Lung (tissue), 12 donors: ENCODE results near the gene TMEM44. TPM values are rescaled to one million over a fixed set of nuclear protein-coding genes. Genes with fewer than 3 reads are reported as not detected.

Experiments used
- ATAC-seq: fragments of 200-7000 bp; cut with Tn5 transposase; one replicate; pipeline ENCODE4 v1.9.1; 2020; ENCODE audit warnings: moderate number of reproducible peaks; ENCODE audit not compliant: insufficient read depth, low FRiP score
- DNase-seq, 3 donors: peaks; one replicate each; pipeline ENCODE4 v3.0.0-alpha.2; 2013 to 2017
- H3K27ac ChIP-seq, 2 donors: one replicate each; pipeline ENCODE4 v1.5.1; 2013; ENCODE audit warnings: mild to moderate bottlenecking in 2 of 2, moderate library complexity in 2 of 2, control low read depth in 1 of 2, inconsistent platforms in 1 of 2, low read depth in 1 of 2, low read length in 1 of 2
- H3K27me3 ChIP-seq, 3 donors: one replicate each; pipeline ENCODE4 v1.5.1; 2013; ENCODE audit warnings: low read length in 2 of 3; ENCODE audit not compliant: control insufficient read depth in 3 of 3, insufficient read depth in 3 of 3
- H3K36me3 ChIP-seq, 4 donors: one replicate each; pipeline ENCODE4 v1.5.1; 2013; ENCODE audit warnings: low read length in 4 of 4, mild to moderate bottlenecking in 1 of 4, moderate library complexity in 1 of 4; ENCODE audit not compliant: control insufficient read depth in 4 of 4, insufficient read depth in 4 of 4
- H3K4me1 ChIP-seq, 5 donors: one replicate each; pipeline ENCODE4 v1.5.1; 2013; ENCODE audit warnings: low read length in 5 of 5, mild to moderate bottlenecking in 2 of 5, moderate library complexity in 1 of 5; ENCODE audit not compliant: control insufficient read depth in 5 of 5, insufficient read depth in 5 of 5
- H3K4me3 ChIP-seq: one replicate; pipeline ENCODE4 v1.5.1; 2013; ENCODE audit warnings: mild to moderate bottlenecking, control low read depth, moderate library complexity
- H3K9ac ChIP-seq, 2 donors: one replicate each; pipeline ENCODE4 v1.5.1; 2013; ENCODE audit warnings: low read length in 2 of 2, control low read depth in 1 of 2; ENCODE audit not compliant: insufficient read depth in 1 of 2
- H3K9me3 ChIP-seq, 4 donors: one replicate each; pipeline ENCODE4 v1.5.1; 2013; ENCODE audit warnings: low read length in 3 of 4, mild to moderate bottlenecking in 1 of 4, moderate library complexity in 1 of 4; ENCODE audit not compliant: control insufficient read depth in 4 of 4, insufficient read depth in 3 of 4
- CTCF ChIP-seq: IDR thresholded peaks from 2 replicates; pipeline ENCODE4 v1.5.1; 2012; ENCODE audit warnings: mild to moderate bottlenecking; ENCODE audit errors: control extremely low read depth, extremely low read depth
- WGBS, 2 donors: extraction: QIAGEN DNeasy Blood & Tissue Kit; methylation state at CpG; one replicate each; pipeline ENCODE4 v1.1.7; 2013; 5-methylcytosine and 5-hydroxymethylcytosine counted together
- polyA plus RNA-seq, 2 donors: library from polyadenylated mRNA; stranded (reverse); fragments of 200-250 nt; gene quantifications; one replicate each; pipeline ENCODE4 v1.2.1, GENCODE V29; 2013
- total RNA-seq, 2 donors: library from RNA; depleted of rRNA in 1 of 2; stranded (reverse); fragments of >200 nt in 1 of 2; gene quantifications; one replicate each; pipeline ENCODE4 v1.2.1, GENCODE V29; 2014 to 2021
- donor health status: control.
- donor health status: control.
- donor health status: Bipolar disorder and iron deficiency.
- donor health status: healthy.
- donor health status: DM: yes; HTN: yes; CAD: no.

Gene TMEM44
- total and polyA plus RNA-seq, 4 donors = 10.4 to 23.5 (median 17.1) TPM

- Histone ChIP-seq H3K9me3 (peaks cover 0 to 2% (median 0%) of the 10 kb centered on the region in 4 donors), H3K4me1 (peaks cover 0 to under 1% (median 0%) of the 10 kb centered on the region in 5 donors), H3K9ac (no peak overlapping the region), H3K4me3 (no peak overlapping the region), H3K27ac (no peak overlapping the region), H3K36me3 (no peaks in the 10 kb centered on the region), H3K27me3 (no peaks in the 10 kb centered on the region)
- DNase-seq (no peak), ATAC-seq (no peak)
- 94 to 98% methylated on average over 8 of the region's 8 CpGs for WGBS, 2 donors
- no peak for TF ChIP-seq CTCF
Observed at GRCh38 chr3:194543550-194543949, 89.7 kb downstream of the TMEM44 start.

- no peak overlapping the region for H3K4me3 ChIP-seq
- 93% methylated on average over 8 of the region's 8 CpGs for WGBS, 2 donors
- no peaks in the 10 kb centered on the region for H3K36me3 ChIP-seq
- DNase-seq (no peak), ATAC-seq (no peak)
- peaks cover 0 to 2% (median 0%) of the 10 kb centered on the region in 4 donors for H3K9me3 ChIP-seq
- TF ChIP-seq CTCF = no peak
- H3K4me1 ChIP-seq = peaks cover 0 to 5% (median 0%) of the 10 kb centered on the region in 5 donors
- H3K9ac ChIP-seq = no peak overlapping the region
- no peak overlapping the region for H3K27ac ChIP-seq
- H3K27me3 ChIP-seq = no peaks in the 10 kb centered on the region
Observed at GRCh38 chr3:194541483-194541882, 91.7 kb downstream of the TMEM44 start.

GRCh38 chr3:194540274-194540905, 92.8 kb downstream of the TMEM44 start:
- H3K9ac ChIP-seq = no peak overlapping the region
- no peak overlapping the region for H3K4me3 ChIP-seq
- ATAC-seq (no peak), DNase-seq (peak in 1 of 3 donors; percentile 38)
- 42 to 62% methylated on average over 8 of the region's 8 CpGs for WGBS, 2 donors
- H3K27me3 ChIP-seq = no peaks in the 10 kb centered on the region
- TF ChIP-seq CTCF = no peak
- no peaks in the 10 kb centered on the region for H3K9me3 ChIP-seq
- no peaks in the 10 kb centered on the region for H3K36me3 ChIP-seq
- H3K4me1 ChIP-seq = peaks cover 0 to 5% (median 0%) of the 10 kb centered on the region in 5 donors
- no peak overlapping the region for H3K27ac ChIP-seq

- no peak for TF ChIP-seq CTCF
- no peak overlapping the region for H3K27ac ChIP-seq
- H3K36me3 ChIP-seq = no peaks in the 10 kb centered on the region
- ATAC-seq (no peak), DNase-seq (no peak)
- H3K27me3 ChIP-seq = no peaks in the 10 kb centered on the region
- no peaks in the 10 kb centered on the region for H3K9me3 ChIP-seq
- peaks cover 0 to 5% (median 0%) of the 10 kb centered on the region in 5 donors for H3K4me1 ChIP-seq
- WGBS, 2 donors = 95 to 96% methylated on average over 3 of the region's 3 CpGs
- H3K9ac ChIP-seq = no peak overlapping the region
- H3K4me3 ChIP-seq = no peak overlapping the region
Observed at GRCh38 chr3:194539498-194539897, 93.7 kb downstream of the TMEM44 start.
